Natural killer cell (primary cell): ENCODE results near the gene CDC16. TPM values are rescaled to one million over a fixed set of nuclear protein-coding genes. Genes with fewer than 3 reads are reported as not detected.
A peak's percentile ranks its signal among the peaks of the same experiment; 100 is the strongest.

Experiments used
- ATAC-seq, 3 donors: fragments of 150-1000 bp in 2 of 3; fragments of 200-7000 bp in 1 of 3; cut with Tn5 transposase; 1 replicate in 1 of 3; 2 replicates in 2 of 3; pipeline ENCODE4 v1.10.0; 2021; ENCODE audit warnings: mild to moderate bottlenecking in 2 of 3, moderate library complexity in 2 of 3
- DNase-seq, 2 donors: peaks; one replicate each; pipeline versions ENCODE4 v3.0.0 to v3.0.0-alpha.2; 2013 to 2021; ENCODE audit warnings: mixed read lengths in 1 of 2
- H3K27ac ChIP-seq: one replicate; pipeline ENCODE4 v1.5.1; 2013; ENCODE audit warnings: mild to moderate bottlenecking, low read length
- H3K27me3 ChIP-seq: one replicate; pipeline ENCODE4 v1.6.1; 2013; ENCODE audit warnings: low read length; ENCODE audit not compliant: control insufficient read depth, insufficient read depth
- H3K36me3 ChIP-seq: one replicate; pipeline ENCODE4 v1.6.1; 2013; ENCODE audit warnings: low read length; ENCODE audit not compliant: control insufficient read depth, insufficient read depth
- H3K4me1 ChIP-seq: one replicate; pipeline ENCODE4 v1.6.1; 2013; ENCODE audit warnings: low read length; ENCODE audit not compliant: control insufficient read depth, insufficient read depth
- H3K4me3 ChIP-seq: one replicate; pipeline ENCODE4 v1.5.1; 2013; ENCODE audit warnings: low read length
- H3K9me3 ChIP-seq: one replicate; pipeline ENCODE4 v1.6.1; 2013; ENCODE audit warnings: low read length; ENCODE audit not compliant: control insufficient read depth, insufficient read depth
- H3K27ac Mint-ChIP-seq, 2 donors: one replicate each; pipeline ENCODE4 v1.8.0; 2022; ENCODE audit warnings: mild to moderate bottlenecking in 2 of 2, mixed read lengths in 2 of 2, moderate library complexity in 1 of 2
- H3K27me3 Mint-ChIP-seq, 2 donors: one replicate each; pipeline ENCODE4 v1.8.0; 2022; ENCODE audit warnings: low read depth in 2 of 2, mixed read lengths in 2 of 2
- H3K36me3 Mint-ChIP-seq: one replicate; pipeline ENCODE4 v1.8.0; 2022; ENCODE audit warnings: mixed read lengths
- H3K4me1 Mint-ChIP-seq, 2 donors: one replicate each; pipeline ENCODE4 v1.8.0; 2022; ENCODE audit warnings: mixed read lengths in 2 of 2
- H3K4me3 Mint-ChIP-seq: one replicate; pipeline ENCODE4 v1.8.0; 2022; ENCODE audit warnings: mild to moderate bottlenecking, moderate library complexity, mixed read lengths
- H3K9me3 Mint-ChIP-seq, 2 donors: one replicate each; pipeline ENCODE4 v1.8.0; 2022; ENCODE audit warnings: mixed read lengths in 2 of 2
- WGBS: methylation state at CpG from one replicate; pipeline ENCODE4 v1.1.7; 2013; ENCODE audit warnings: missing lambda C conversion rate; ENCODE audit not compliant: insufficient coverage; 5-methylcytosine and 5-hydroxymethylcytosine counted together
- intact Hi-C: fragments of 100-400 bp; cut with micrococcal nuclease; formaldehyde crosslinking; loops from one replicate; pipeline ENCODE4 v1.14.2; 2022
- total RNA-seq, 4 donors: library from RNA; stranded (reverse); fragments of 120-200 nt in 1 of 4; gene quantifications; one replicate each; pipeline versions ENCODE4 v1.2.3 to v1.2.4, GENCODE V29; 2013 to 2022
- TF ChIP-seq, protein P1 (sequence below): fragments of 200-600 bp; IDR thresholded peaks from one replicate; pipeline ENCODE4 v1.8.0; 2022; ENCODE audit warnings: antibody characterized with exemption

Gene CDC16, protein sequence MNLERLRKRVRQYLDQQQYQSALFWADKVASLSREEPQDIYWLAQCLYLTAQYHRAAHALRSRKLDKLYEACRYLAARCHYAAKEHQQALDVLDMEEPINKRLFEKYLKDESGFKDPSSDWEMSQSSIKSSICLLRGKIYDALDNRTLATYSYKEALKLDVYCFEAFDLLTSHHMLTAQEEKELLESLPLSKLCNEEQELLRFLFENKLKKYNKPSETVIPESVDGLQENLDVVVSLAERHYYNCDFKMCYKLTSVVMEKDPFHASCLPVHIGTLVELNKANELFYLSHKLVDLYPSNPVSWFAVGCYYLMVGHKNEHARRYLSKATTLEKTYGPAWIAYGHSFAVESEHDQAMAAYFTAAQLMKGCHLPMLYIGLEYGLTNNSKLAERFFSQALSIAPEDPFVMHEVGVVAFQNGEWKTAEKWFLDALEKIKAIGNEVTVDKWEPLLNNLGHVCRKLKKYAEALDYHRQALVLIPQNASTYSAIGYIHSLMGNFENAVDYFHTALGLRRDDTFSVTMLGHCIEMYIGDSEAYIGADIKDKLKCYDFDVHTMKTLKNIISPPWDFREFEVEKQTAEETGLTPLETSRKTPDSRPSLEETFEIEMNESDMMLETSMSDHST
- total RNA-seq = 10 to 100 TPM; 61.4 to 75.9 (median 70.7) TPM
- total RNA-seq (2013) = 127 TPM

GRCh38 chr13:114234645-114235421 lies at the start of gene CDC16:
CDC16 (plus strand) TSS chr13:114234897; CDS start chr13:114235085, 188 bp downstream.
- H3K36me3 ChIP-seq = peaks cover 30% of the 10 kb centered on the region
- intact Hi-C loops = no loop called here
- peak within 1 kb of the TSS; percentile 72 to 75 for H3K27ac Mint-ChIP-seq
- peak within 1 kb of the TSS; percentile 94 for H3K4me3 Mint-ChIP-seq
- TF ChIP-seq, protein P1, sequence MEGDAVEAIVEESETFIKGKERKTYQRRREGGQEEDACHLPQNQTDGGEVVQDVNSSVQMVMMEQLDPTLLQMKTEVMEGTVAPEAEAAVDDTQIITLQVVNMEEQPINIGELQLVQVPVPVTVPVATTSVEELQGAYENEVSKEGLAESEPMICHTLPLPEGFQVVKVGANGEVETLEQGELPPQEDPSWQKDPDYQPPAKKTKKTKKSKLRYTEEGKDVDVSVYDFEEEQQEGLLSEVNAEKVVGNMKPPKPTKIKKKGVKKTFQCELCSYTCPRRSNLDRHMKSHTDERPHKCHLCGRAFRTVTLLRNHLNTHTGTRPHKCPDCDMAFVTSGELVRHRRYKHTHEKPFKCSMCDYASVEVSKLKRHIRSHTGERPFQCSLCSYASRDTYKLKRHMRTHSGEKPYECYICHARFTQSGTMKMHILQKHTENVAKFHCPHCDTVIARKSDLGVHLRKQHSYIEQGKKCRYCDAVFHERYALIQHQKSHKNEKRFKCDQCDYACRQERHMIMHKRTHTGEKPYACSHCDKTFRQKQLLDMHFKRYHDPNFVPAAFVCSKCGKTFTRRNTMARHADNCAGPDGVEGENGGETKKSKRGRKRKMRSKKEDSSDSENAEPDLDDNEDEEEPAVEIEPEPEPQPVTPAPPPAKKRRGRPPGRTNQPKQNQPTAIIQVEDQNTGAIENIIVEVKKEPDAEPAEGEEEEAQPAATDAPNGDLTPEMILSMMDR = no peak
- no peaks in the 10 kb centered on the region for H3K9me3 Mint-ChIP-seq
- H3K9me3 ChIP-seq = no peaks in the 10 kb centered on the region
- H3K27me3 Mint-ChIP-seq = peaks cover 4 to 8% of the 10 kb centered on the region in 2 donors
- H3K36me3 Mint-ChIP-seq = peaks cover 8% of the 10 kb centered on the region
- WGBS = 1% methylated on average over 76 of the region's 76 CpGs
- peak within 1 kb of the TSS; percentile 74 for H3K4me3 ChIP-seq
- ATAC-seq (peak; percentile 89 to 91 (median 91)), DNase-seq (peak; percentile 58 to 90)
- peaks cover 16% of the 10 kb centered on the region for H3K4me1 ChIP-seq
- H3K27me3 ChIP-seq = no peaks in the 10 kb centered on the region
- peaks cover 18 to 20% of the 10 kb centered on the region in 2 donors for H3K4me1 Mint-ChIP-seq
- H3K27ac ChIP-seq = peak within 1 kb of the TSS; percentile 46

DNA sequence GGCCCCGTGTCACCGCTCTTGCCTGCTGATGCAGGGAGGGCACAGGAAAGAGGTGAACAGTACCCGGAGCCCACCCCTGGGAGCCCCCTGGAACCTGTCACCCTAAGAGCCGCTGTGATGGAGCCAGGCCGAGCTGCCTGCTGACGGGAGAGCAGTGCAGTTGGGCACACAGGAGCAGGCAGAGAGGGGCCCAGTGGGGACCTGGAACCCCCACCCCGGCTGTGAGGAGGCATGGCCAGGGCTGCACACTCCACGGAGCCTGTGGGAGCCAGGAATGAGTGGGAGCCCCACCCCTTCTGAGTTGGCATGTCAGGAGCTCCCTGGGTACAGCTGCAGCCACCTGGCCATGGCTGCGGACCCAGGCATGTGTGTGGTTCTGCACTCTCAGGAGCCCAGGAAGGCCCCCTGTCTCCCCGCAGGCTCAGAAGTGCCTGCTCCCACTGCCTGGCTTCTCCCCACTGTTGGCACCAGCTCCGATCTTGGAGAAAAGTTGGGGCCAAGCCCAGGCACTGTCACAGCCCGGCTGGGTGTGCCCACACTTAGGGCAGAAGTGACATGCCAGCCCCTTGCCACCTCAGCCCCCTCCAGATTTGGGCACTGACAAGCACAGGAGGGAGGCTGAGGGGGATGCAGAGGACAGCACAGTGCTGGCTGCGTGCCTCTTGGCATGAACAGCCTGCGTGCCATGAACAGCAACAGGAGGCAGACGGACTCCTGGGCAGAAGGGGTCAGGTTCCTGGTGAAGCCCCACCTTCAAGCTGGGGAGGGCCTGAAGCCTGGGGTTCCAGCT lies 49.3 kb upstream of the CDC16 start:
- intact Hi-C loops = no loop called here
- peaks cover 9% of the 10 kb centered on the region for H3K9me3 ChIP-seq
- H3K36me3 Mint-ChIP-seq = no peaks in the 10 kb centered on the region
- ATAC-seq (no peak), DNase-seq (no peak)
- peaks cover 9 to 18% of the 10 kb centered on the region in 2 donors for H3K4me1 Mint-ChIP-seq
- H3K27ac ChIP-seq = no peak overlapping the region
- H3K27me3 ChIP-seq = no peaks in the 10 kb centered on the region
- H3K4me1 ChIP-seq = peaks cover 9% of the 10 kb centered on the region
- peaks cover 0 to 5% of the 10 kb centered on the region in 2 donors for H3K9me3 Mint-ChIP-seq
- no peak overlapping the region for H3K4me3 ChIP-seq
- 95% methylated on average over 15 of the region's 15 CpGs for WGBS
- peaks cover 6 to 7% of the 10 kb centered on the region in 2 donors for H3K27me3 Mint-ChIP-seq
- H3K4me3 Mint-ChIP-seq = no peak overlapping the region
- H3K36me3 ChIP-seq = no peaks in the 10 kb centered on the region
- H3K27ac Mint-ChIP-seq = no peak overlapping the region
- TF ChIP-seq, protein P1 = no peak

DNA sequence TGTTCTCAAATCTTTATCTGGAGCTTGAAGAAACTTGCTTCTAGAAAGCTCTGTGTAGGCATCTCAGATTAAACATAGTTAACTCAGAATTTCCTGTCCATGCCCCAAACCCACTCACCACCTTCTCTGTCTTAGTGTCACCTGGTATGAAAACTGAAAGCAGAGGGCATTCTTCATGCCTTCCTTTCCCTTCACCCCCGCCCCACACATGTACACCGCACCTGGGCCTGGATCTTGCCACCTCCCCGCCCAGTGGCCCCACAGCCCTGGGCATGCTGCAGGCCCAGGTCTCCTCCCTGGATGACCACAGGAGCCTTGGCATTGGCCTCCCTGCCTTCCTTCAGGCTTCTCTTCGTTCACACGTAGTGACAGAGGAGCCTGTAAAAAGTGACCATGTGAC lies 39.8 kb upstream of the CDC16 start:
- Mint-ChIP-seq H3K27me3 (no peaks in the 10 kb centered on the region), H3K4me1 (peaks cover 11 to 15% of the 10 kb centered on the region in 2 donors), H3K36me3 (no peaks in the 10 kb centered on the region), H3K4me3 (peak overlapping the region; percentile 21), H3K27ac (peak overlapping the region; percentile 47 to 79), H3K9me3 (peaks cover 0 to 4% of the 10 kb centered on the region in 2 donors)
- TF ChIP-seq, protein P1 = no peak
- Histone ChIP-seq H3K36me3 (no peaks in the 10 kb centered on the region), H3K4me1 (peaks cover 18% of the 10 kb centered on the region), H3K27me3 (no peaks in the 10 kb centered on the region), H3K27ac (peak overlapping the region; percentile 22), H3K9me3 (peaks cover under 1% of the 10 kb centered on the region), H3K4me3 (no peak overlapping the region)
- 52% methylated on average over 5 of the region's 5 CpGs for WGBS
- ATAC-seq = peak; percentile 61 to 90 (median 83)
- intact Hi-C loops = no loop called here
- peak in 1 of 2 donors; percentile 47 for DNase-seq
